CD4-positive, alpha-beta T cell treated with Interleukin-17A for 1 hour (primary cell): Measurements from ENCODE around the gene FRYL.

Source experiments
- DNase-seq: peaks from one replicate; pipeline ENCODE4 v3.0.0-alpha.2; 2020

The FRYL gene

DNA sequence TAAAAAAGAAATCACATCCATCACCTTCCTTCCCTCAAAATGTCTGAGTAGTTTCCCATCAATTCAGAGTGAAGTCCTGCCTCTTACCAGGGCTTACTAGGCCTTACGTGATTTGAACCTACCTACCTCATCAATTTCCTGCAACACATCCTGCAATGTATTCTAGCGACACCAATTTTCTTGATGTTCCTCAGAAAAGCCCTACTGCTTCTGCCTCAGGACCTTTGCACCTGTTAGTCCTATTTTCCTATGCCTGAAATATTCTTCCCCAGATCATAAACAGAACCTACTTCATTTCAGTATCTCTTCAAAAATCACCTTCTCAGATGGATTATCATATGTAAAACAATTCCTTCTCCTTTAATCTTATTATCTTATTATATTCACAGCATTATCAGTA is 237.2 kb downstream of the FRYL start:
- no peak for DNase-seq

DNA sequence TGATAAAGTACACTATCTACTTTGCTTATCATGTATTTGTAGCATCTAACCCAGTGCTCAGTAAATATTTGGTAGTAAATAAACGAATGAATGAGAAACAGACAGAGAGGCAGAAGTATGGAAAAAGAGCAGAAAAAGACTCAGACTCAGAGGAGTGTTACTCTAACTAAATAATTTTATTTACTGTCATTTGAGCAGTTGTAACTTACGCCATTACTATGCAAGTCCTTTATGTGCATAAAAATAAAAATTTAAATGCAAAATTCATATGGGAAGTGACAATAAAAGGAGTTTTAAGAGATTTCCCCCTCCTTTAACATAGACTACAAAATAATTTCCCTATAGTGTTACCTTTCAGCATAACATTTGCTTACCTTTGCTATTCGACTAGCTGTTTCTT is 240.5 kb downstream of the FRYL start:
- DNase-seq: no peak

DNA sequence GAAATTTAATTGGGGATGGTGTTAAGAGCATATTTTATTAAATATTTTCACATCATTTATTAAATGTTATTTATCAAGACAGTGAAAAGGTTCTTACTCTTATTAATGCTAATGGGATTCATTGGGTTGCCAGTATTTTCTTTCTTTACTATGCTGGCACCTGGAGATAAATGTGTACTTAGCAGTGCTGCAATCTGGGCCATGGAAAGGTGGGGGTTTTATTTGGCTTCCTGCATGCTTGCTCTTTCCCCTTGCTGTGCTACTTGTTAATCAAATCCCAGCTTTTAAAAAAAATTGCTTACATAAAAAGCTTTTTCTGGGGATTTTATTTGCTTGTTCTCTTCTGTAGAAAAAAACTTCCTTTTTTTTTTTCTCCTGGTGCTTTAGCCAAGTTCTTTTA is 241.7 kb downstream of the FRYL start:
- no peak for DNase-seq

DNA sequence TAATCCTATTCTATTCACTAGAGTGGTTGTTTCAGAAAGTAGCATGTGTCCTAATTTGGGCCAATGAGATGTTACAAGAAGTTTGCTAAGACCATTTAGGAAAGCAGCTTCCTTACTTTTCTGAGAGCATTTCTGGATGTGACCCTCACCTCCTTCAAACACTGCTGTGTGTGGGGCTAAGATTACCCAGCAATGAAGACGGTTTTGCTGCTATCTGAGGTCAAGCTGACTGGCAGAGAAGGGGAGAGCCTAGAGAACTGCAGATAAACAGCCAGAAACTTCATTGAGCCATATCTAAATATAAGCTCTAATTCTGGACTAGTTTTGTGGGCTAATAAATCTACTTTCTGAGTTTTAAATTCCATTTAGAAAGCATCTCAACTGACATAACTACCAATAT is 253.7 kb downstream of the FRYL start:
- no peak for DNase-seq

DNA sequence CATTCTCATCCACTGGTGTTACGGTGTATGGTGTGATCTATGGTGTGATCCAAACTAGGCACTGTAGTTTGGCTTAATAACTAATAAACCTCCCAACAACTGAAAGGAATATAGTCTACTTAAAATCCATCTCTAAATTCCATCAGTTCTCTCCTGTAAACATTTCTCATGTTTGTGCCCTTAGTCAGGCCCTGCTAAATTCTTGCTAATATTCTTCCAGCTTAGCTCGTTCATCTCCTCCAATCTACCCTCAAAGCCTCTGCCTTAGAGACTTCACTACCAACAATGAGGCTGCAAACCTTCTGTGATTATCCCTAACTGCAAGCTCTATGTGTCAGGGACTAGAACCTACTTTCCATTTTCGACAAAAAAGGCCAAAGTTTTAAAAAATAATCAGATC is 261.9 kb downstream of the FRYL start:
- no peak for DNase-seq

DNA sequence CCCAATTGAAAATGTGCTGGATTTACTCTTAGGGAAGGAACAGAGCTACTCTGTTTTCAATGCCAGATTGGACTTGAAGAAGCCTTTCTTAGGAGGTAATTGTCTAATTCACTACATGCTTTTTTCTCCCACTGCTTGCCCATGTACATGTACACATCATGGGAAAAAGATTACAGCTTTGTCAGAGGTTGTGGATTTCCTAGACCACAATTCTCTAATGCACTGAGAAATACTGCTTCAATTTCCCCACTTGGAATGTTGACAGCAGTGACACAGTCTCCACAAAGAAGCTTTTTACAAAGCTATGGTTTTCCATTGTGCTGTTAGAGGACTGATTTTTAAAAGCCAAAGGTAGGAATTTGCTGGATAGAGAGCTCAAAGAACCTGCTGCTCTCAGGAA is 270.5 kb downstream of the FRYL start:
- DNase-seq: no peak

DNA sequence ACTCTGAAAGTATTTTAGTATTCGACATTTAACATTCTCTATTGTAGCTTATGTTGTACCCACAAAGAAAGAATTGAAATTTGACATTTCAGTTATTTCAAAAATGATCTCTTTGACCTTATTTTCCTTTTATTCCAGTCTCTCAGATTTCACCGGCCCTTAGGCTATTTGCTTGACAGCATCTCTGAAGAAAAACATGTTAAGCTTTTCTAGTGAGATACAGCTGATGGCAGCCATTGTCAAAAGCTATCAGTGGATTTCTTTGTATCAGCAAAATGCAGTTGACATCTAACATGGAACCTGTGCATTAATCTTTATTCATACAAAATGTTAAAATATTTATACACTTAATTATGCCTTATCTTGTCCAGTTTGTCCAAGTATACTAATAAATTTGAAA is 273.4 kb downstream of the FRYL start:
- no peak for DNase-seq

DNA sequence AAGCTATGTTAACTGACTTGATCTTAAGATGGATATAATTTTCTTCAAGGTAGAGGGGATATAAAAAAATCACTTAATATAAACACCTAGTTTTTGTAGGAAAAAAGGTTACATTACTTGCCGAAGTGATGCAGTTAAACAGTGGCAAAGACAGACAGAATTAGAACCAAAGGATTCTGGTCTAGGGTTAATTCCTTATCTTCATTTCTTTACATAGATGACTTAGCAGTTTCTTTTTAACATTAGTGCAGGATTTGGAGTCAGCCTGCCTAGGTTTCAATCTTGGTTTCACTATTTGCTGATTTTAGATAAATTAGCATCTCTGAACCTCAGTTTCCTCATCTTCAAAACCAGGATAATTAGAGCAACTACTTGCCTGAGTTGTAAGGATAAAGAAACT is 275.7 kb downstream of the FRYL start:
- no peak for DNase-seq

DNA sequence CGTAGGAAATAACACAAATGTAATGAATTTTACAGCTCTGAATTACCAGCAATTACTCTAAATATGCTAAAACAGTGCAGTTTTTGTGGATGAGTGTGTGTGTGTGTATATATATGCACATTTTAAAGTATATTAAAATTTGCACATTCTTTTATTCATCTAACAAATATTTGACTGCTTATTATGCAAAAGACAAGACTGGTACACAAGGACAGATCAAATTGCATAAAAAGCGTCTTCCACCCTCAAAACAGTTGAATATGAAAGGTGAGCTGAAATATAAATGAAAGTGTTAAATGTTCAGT is 276.1 kb downstream of the FRYL start:
- DNase-seq: no peak

DNA sequence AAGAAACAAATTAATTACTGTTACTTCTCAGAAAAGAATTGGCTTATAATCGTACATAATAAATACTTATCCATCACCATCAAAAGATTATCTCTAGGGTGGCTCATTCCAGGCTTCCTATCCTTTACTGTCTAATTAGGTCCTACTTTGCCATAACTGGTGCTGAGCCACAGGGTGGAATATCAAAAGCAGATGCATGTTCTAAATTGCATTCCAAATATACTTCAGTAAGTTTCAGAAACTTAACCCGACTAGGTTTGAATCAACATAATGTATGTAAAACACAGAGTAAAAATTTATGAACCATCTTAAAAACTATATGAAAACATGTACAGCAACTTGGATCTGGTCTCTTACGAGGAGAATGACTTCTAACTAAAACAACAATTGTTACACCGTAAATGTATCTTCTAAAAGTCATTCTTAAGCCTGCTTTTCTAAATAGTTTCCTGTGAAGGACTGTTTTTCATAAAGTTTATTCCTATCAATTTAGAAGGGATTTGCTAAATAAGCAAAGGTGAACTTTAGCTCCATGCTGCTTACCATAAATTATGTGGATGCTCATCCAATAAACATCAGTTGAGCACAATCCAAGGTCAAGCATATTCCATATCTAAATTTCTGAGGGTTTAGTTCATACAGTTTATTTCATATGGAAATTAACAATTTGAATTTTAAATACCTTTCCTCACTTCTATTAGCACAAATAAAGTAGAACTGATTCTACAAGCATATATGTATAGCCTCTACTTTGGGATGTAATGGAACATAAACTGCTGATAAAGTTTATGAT is 276.6 kb downstream of the FRYL start:
- no peak for DNase-seq

DNA sequence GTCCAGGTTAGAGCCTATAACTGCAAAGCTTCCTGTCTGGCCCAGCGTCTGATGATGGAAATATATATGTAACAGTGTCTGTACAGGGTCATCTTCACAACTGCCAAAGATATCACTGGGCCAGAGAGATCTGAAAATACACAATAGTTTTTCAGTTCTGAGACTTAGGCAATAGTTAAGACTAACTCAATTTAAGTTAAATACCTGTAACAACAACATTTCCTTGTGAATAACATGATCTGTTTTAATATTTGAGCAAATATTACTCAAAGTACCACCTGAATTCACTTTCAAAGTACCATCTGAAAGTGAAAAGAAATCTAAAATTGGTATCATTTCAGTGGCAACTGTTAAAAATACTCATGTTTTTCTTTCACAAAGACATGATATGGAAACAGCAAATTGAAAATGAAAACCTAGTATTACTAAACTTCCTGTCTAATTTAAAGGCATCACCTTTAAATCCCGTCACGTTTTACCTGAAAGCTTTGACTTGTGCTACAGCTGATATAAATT is 280.5 kb downstream of the FRYL start:
- no peak for DNase-seq

DNA sequence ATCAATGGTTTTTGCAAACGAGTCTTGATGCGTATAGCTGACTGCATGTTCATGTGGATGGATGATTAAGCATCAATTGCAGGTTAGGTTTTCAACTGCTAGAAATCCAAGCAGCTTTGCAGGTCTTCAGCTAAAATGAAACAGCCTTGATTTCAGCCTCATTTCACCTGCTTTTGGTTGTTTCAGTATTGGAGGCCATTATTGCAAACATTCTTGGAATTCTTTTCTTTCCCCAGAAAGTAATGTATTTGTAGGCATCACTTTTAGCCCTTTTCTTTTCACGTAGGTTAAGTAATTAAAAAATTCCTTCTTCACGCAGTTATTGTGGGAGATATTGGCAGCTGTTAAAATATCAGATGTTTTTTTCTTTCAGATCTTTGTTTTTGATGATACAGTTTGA is 281.2 kb downstream of the FRYL start:
- DNase-seq: no peak

DNA sequence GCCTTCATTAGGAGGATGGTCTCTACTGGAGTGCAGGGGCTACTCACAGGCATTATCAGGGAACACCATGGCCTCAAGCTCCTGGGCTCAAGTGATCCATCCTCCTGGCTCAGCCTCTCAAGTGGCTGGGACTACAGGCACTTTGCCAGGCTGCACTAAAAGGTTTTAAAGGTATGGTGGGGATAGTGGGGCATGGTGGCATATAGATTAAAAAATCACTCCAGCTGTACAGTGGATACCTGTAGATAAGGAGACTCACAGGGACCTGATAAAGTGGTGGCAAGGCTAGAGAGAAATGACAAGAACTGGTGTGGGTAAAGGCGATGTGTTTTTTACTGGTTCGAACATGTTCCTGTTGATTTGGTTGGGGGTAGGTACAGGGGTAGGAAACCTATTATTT is 284.1 kb downstream of the FRYL start:
- DNase-seq: no peak

DNA sequence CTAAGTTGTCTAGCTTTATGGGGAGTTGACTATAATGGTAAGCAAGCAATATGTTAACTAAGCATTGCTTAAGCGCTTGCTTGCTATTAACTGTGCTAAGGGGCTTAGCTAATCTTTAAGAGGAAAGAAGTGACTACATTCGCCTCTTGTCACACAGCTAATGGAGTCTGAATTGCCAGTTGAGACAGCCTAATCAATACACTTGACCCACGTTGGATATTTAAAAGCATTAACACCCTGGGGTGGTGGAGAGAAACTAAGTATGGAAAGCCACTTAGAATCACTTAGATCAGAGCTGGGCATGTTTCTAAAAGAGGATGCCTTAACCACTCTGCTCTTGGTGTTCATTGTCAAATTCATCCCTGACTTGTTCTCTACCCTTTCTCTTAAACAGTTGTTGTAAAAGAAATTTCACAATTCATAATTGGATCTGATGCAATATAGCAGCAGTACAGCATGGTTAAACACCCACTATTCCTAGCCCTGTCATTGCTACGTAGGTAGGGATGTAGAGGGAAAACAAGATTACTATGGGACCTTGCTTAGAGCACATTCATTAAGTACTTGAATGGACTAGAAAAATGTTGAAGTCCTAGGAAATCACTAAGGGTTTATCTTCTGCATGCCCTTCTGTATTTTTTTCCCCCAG is 286.5 kb downstream of the FRYL start:
- DNase-seq: no peak

DNA sequence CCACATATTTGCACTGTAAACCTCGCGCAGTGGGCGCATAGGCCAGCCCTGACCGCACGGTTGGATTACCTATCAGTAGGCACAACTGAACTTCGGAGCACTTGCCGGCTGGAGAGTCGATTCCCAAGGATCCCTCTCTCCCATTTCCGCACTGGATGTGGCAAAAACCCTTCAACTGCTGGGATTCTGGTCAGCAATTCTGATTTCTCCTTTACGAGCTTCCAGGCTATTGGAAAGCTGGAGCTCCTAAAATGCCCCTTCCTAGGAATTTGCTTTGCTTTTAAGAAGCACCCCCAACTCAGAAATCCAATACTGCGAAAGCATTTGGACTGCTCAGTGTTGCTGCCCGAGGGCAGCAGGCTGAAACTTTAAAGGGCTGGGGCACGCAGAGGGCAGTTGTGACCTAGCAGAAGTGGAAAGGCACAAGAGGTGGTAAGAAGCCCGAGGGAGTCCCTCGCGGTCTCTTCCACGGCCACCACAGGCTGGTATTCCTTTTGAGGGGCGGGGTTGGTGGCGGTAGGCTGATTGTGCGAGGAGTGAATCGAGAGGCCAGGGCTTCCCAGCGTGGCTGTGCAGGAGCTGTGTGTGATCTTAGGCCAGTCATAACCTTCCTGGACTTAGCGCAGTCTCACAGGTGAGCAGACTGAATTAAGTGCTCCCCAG is 288.4 kb downstream of the FRYL start:
- no peak for DNase-seq

DNA sequence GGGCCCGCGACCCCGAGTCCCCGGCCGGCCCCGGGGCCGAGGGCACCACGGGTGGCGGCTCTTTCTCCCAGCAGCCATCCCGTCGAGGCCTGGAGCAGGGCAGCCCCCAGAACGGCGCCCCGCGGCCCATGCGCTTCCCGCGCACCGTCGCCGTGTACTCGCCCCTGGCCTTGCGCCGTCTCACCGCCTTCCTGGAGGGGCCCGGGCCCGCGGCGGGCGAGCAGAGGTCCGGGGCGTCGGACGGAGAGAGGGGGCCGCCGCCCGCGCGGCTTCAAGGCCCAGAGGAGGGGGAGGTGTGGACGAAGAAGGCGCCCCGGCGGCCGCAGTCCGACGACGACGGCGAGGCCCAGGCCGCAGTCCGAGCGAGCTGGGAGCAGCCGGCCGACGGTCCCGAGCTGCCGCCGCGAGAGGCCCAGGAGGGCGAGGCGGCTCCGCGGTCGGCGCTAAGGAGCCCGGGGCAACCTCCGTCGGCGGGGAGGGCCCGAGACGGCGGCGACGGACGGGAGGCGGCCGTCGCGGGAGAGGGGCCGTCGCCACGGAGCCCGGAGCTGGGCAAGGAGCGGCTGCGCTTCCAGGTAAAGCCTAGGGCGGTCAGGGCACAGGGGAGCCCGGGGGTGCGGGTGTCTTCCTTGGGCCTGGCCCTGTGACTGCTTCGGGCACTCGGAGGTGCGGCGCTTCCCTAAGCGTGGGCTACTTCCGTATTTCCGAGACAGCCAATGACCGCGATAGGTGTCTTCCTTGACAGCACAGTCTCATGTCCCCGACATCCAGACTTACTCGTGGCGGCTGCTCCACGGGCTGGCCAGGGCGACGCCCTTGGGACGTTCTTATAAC is 289.2 kb downstream of the FRYL start:
- DNase-seq: no peak

DNA sequence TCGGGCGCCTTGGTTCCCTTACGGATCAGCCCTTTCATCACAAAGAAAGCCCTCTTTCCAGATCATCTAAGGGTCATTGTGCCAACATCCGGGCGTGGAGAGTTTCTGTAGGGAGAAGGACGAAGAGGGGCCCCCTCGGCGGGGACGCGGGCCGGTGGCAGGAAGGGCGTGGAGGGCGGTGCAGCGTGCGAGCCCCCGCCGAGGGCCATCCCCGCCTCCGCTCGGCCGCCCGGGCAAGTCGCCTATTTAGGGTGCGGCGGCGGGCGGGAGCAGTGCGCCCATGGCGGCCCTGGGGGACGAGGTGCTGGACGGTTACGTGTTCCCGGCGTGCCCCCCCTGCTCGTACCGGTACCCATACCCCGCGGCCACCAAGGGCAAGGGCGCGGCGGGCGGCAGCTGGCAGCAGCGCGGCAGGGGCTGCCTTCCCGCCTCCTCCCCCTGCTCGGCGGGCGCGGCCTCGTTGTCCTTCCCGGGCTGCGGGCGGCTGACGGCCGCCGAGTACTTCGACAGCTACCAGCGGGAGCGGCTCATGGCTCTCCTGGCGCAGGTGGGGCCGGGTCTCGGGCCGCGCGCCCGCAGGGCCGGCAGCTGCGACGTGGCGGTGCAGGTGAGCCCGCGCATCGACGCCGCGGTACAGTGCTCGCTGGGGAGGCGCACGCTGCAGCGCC is 289.9 kb downstream of the FRYL start, which contains the start of gene ZAR1:
ZAR1 (plus strand) TSS at position 241 of the 668 bp plus-strand sequence; CDS start at position 281, 40 bp downstream.
- DNase-seq: no peak

DNA sequence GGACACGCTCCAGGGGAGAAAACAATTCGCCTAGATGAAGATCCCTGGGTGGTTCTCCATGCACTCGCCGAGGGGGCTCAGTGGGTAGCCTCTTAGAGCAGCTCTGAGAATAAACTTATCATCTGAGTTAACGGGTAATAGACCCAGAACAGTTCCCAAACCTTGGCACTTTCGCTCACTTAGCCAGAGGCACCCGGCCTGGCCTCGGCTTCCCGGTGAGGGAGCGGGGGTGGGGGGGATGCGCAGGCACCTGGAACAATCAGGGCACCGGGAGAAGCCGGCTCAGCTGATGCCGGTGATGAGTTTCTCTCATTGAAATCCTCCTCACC is 290.4 kb downstream of the FRYL start:
- no peak for DNase-seq

DNA sequence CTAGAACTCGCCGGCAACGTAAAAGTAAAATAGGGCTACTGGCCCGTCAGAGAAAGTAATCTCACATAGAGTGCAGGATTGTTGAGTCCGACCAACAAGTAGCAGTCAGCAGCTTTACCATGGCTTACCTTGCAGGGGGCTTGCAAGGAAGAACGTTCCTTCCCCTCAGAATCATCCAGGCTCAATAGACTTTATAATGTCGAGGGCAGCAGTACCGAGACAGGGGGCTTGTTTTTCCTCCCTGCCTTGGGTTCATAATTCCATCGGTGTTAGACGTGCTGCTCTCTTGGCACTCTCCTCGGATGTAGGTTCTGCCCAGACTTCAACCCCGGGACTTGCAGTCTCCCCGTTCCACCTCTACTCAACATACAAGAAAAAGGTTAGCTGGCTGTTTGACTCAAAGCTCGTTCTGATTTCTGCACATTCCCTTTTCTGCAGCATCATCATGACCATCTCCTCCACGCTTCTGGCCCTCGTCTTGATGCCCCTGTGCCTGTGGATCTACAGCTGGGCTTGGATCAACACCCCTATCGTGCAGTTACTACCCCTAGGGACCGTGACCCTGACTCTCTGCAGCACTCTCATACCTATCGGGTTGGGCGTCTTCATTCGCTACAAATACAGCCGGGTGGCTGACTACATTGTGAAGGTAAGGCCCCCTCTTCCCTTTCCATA is 295.4 kb downstream of the FRYL start:
- DNase-seq: no peak

DNA sequence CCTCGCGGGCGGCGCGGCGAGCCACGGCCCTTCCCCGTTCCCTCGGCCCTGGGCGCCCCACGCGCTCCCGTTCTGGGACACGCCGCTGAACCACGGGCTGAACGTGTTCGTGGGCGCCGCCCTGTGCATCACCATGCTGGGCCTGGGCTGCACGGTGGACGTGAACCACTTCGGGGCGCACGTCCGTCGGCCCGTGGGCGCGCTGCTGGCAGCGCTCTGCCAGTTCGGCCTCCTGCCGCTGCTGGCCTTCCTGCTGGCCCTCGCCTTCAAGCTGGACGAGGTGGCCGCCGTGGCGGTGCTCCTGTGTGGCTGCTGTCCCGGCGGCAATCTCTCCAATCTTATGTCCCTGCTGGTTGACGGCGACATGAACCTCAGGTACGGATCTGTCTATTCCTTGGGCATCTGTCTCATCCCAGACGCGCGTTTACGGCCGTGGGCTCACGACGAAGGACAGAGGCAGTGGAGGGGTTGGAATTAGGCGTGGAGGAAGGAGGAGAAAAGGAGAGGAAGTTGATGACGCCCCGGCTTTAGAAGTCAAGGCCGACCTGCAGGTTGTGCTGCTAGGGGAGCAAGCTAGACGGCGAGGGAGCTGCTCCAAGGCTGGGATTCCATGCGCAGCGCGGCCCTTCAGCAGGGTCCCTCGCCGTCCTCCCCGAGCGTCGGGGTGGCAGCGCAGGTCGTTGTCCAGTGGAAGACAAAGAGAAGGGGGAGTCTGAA is 296.1 kb downstream of the FRYL start:
- no peak for DNase-seq

DNA sequence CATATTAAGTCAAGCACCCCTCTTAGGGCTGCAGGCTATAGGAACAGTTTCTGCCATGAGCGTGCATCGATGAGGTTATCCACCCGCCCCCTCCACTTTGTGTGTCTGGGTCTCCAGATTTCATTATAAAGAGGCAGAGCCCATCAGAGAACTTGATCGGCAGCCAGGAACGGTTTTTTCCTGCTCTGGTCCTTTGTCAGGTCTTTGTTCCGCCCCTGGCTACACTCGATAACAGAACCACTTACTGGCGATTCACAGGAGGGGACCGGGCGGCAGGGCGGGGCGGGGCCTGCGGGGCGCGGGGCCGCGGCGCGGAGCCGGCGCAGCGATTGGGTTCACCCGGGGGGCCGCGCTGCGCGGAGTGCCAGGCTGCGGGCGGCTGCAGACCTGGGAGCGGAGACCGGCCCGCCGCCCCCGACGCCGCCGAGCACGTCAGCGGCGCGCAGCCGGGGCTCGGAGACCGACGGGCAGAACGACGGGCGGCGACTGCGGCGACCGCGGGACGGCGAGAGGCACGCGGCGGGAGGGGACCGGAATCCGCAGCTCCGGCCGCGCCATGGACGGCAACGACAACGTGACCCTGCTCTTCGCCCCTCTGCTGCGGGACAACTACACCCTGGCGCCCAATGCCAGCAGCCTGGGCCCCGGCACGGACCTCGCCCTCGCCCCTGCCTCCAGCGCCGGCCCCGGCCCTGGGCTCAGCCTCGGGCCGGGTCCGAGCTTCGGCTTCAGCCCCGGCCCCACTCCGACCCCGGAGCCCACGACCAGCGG is 296.9 kb downstream of the FRYL start, which contains the start of gene SLC10A4:
SLC10A4 (plus strand) TSS at position 338 of the 771 bp plus-strand sequence; CDS start at position 557, 219 bp downstream.
- no peak for DNase-seq
